ENCODE measurements around the gene FAM20C.

FAM20C gene

DNA sequence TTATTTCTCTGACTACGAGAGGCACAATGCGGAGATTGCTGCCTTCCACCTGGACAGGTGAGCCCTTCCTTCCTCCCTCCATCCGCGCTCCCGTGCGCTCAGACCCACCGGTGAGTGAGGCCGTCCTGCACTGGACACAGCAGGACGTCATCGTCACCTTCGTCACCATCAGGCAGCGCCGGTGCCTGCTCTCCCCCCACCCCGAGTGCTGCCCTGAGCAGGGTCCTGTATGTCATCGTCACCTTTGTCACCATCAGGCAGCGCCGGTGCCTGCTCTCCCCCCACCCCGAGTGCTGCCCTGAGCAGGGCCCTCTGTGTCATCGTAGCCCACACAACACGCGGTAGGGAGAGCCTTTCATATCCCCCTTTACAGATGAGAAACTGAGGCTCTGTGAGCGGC, 54.1 kb downstream of the FAM20C start:
- TF ChIP-seq, protein P1, sequence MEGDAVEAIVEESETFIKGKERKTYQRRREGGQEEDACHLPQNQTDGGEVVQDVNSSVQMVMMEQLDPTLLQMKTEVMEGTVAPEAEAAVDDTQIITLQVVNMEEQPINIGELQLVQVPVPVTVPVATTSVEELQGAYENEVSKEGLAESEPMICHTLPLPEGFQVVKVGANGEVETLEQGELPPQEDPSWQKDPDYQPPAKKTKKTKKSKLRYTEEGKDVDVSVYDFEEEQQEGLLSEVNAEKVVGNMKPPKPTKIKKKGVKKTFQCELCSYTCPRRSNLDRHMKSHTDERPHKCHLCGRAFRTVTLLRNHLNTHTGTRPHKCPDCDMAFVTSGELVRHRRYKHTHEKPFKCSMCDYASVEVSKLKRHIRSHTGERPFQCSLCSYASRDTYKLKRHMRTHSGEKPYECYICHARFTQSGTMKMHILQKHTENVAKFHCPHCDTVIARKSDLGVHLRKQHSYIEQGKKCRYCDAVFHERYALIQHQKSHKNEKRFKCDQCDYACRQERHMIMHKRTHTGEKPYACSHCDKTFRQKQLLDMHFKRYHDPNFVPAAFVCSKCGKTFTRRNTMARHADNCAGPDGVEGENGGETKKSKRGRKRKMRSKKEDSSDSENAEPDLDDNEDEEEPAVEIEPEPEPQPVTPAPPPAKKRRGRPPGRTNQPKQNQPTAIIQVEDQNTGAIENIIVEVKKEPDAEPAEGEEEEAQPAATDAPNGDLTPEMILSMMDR (IDR thresholded peaks at IDR 0.05; ENCODE audit: low read depth, low read length), result no peak
- in situ Hi-C loops (cut with HindIII; ENCODE audit: low sequenced_read_pairs), result no loop called here
- no peak for DNase-seq (ENCODE audit: low read depth, low spot score)

DNA sequence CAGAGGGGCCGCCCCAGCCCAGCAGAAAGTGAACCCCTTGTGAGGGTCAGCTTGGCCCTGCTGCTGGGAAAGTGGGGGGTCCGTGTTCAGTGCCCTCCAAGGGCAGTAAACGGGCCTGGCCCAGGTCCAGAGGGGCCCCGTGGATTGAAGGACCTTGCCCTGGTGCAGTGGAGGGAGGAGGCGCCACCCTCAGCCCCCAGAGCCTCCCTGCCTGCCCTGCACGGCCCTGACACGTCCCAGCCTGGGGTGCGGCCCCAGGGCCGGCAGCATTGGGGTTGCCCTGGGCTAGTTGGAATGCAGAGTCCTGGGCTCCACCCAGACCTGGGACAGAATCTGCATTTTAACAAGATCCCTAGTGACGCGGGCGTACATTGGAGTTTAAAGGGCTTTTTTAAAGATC, 54.8 kb downstream of the FAM20C start:
- no peak for DNase-seq (ENCODE audit: low read depth, low spot score)
- H3K4me3 ChIP-seq (ENCODE audit: low read depth, low read length), result no peak overlapping the region
- in situ Hi-C loops (cut with HindIII; ENCODE audit: low sequenced_read_pairs), result no loop called here
- TF ChIP-seq, protein P1 (IDR thresholded peaks at IDR 0.05; ENCODE audit: low read depth, low read length), result no peak

More for the DNA sequence above, 54.1 kb downstream of the FAM20C start:
- H3K4me3 ChIP-seq (ENCODE audit: low read depth, low read length), result no peak overlapping the region

DNA sequence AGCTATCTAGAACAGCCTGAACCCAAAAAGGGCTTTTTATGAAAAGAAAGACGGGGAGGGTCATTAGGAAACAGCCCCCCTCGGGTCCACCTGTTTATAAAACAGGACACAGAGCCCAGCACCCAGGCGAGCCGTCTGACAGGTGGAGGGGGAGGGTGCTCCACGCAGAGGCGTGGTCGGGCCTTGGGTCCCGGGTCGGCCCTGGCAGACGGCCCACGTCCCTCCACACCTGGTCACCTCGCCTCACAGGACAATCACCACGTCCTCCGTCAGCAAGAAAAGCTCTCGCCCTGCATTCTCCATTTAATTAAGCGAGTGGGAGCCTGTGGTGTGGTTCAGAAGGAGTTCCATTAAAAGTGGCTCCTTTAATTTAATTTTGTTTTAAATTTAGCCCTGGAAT, 55.3 kb downstream of the FAM20C start:
- in situ Hi-C loops (cut with HindIII; ENCODE audit: low sequenced_read_pairs), result no loop called here
- H3K4me3 ChIP-seq (ENCODE audit: low read depth, low read length), result no peak overlapping the region
- no peak for DNase-seq (ENCODE audit: low read depth, low spot score)
- TF ChIP-seq, protein P1 (IDR thresholded peaks at IDR 0.05; ENCODE audit: low read depth, low read length), result no peak

DNA sequence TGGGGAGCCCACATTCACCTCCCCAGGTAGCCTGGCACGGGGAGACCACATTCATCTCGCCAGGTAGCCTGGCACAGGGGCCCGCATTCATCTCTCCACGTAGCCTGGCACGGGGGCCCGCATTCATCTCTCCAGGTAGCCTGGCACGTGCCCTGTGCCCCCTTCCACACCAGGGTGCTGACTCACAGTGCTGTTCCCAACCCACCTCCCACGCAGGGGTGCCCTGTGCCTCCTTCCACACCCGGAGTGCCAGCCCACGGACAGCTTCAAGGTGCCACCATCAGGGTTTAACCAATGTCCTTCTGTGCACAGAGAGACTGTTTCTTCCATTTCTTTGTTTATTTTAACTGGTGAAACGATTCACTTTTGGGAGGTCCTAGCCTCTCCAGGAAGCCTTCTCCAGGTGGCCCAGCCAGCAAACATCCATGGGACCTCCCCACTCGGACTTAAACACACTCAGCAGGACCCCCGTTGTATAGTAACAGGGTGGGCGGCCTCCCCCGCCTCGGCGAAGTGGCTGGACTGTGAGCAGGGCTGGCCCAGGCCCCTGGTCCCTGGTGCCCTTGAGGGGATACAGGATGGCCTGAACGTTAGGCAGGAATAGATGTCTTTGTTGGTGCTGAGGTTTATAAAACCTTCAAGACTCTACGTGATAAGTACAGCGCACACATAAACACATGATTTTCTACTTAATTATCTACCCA, 56.5 kb downstream of the FAM20C start:
- in situ Hi-C loops (cut with HindIII; ENCODE audit: low sequenced_read_pairs), result no loop called here
- TF ChIP-seq, protein P1 (IDR thresholded peaks at IDR 0.05; ENCODE audit: low read depth, low read length), result no peak
- no peak for DNase-seq (ENCODE audit: low read depth, low spot score)
- no peak overlapping the region for H3K4me3 ChIP-seq (ENCODE audit: low read depth, low read length)

DNA sequence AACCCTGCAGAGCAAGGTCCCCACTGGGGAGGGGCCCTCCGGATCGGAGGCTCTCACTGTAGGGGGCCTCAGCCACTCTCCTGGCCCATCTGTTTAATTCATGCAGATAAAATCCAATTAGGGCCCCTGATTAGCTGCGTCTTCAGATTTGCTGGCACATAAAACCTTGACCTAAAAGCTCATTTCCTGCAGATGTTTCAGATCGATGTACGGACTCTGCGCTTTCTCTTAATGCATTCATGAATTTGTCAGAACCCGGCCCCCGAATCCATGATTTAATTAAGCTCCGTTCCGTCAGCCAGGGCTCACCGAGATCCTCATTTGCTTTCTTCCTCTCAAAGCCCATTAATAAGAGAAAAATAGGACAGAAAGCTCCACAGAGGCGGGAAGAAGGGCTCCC, 57.6 kb downstream of the FAM20C start:
- DNase-seq (ENCODE audit: low read depth, low spot score), result no peak
- H3K4me3 ChIP-seq (ENCODE audit: low read depth, low read length), result no peak overlapping the region
- in situ Hi-C loops (cut with HindIII; ENCODE audit: low sequenced_read_pairs), result no loop called here
- TF ChIP-seq, protein P1 (IDR thresholded peaks at IDR 0.05; ENCODE audit: low read depth, low read length), result no peak

DNA sequence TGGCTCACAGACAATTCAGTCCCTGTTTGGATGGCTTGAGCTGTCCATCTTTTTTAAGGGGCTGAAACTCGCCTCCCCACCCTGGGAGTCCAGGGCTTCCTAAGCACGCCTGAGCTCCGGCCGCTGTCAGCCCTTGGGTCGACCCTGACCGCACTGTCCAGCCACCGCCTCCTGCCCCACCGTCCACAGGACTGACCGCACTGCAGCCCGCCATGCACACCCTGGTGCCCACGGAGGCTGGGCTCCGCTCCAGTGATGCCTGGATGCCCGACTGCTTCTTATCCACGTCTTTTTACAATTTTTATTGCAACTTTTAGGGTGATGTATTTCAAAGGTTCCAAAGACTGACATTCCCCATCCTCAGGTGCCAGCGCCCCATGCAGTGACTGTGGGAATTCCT, 58.2 kb downstream of the FAM20C start:
- TF ChIP-seq, protein P1 (IDR thresholded peaks at IDR 0.05; ENCODE audit: low read depth, low read length), result no peak
- no peak overlapping the region for H3K4me3 ChIP-seq (ENCODE audit: low read depth, low read length)
- in situ Hi-C loops (cut with HindIII; ENCODE audit: low sequenced_read_pairs), result no loop called here
- no peak for DNase-seq (ENCODE audit: low read depth, low spot score)
